RWPE2 (cell line): ENCODE measurements around the gene ISLR2.

Experiments used
- ATAC-seq: fragments of 200-7000 bp; cut with Tn5 transposase; 3 replicates; pipeline ENCODE4 v1.9.1; 2021; ENCODE audit warnings: low read depth
- DNase-seq: peaks from one replicate; pipeline ENCODE4 v3.0.0-alpha.2; 2020; ENCODE audit warnings: low spot score
- H3K27ac ChIP-seq: fragments of 450-650 bp; 2 replicates; pipeline ENCODE4 v1.5.1; 2017; ENCODE audit warnings: mild to moderate bottlenecking; ENCODE audit not compliant: poor library complexity, severe bottlenecking
- H3K27me3 ChIP-seq: fragments of 250-450 bp; sonication (Bioruptor Pico); 2 replicates; pipeline ENCODE4 v1.5.1; 2021; ENCODE audit warnings: mild to moderate bottlenecking, moderate library complexity; ENCODE audit not compliant: insufficient read depth, poor library complexity, severe bottlenecking
- H3K36me3 ChIP-seq: fragments of 250-450 bp; sonication (Bioruptor Pico); 2 replicates; pipeline ENCODE4 v1.5.1; 2020; ENCODE audit warnings: low read depth, mild to moderate bottlenecking, moderate library complexity
- H3K4me1 ChIP-seq: fragments of 250-450 bp; sonication (Bioruptor Pico); 2 replicates; pipeline ENCODE4 v1.5.1; 2021; ENCODE audit warnings: mild to moderate bottlenecking, moderate library complexity; ENCODE audit not compliant: insufficient read depth, poor library complexity, severe bottlenecking
- H3K4me3 ChIP-seq: fragments of 250-450 bp; sonication (Bioruptor Pico); 2 replicates; pipeline ENCODE4 v1.5.1; 2021; ENCODE audit warnings: mild to moderate bottlenecking, moderate library complexity; ENCODE audit not compliant: severe bottlenecking
- H3K9me3 ChIP-seq: fragments of 250-450 bp; sonication (Bioruptor Pico); 2 replicates; pipeline ENCODE4 v1.5.1; 2021; ENCODE audit warnings: mild to moderate bottlenecking, moderate library complexity; ENCODE audit not compliant: severe bottlenecking
- CTCF ChIP-seq: fragments of 450-650 bp; IDR thresholded peaks from one replicate; pipeline ENCODE4 v1.5.1; 2017; ENCODE audit warnings: mild to moderate bottlenecking, moderate library complexity; ENCODE audit not compliant: poor library complexity, severe bottlenecking

Gene ISLR2

DNA sequence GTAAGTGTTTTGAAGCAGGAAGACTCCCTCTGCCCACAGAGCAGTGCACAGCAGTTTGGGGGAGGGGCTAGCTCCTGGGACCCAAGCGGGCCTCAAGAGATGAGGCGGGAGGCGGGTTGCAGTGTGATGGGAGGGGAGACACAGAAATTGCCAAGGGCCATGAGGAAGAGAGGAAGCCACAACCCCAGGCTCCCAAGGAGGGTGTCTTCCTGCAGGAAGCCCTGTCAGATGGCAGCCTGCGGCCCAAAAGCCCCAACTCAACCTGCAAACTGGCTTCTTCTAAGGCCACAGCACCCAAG lies 7.3 kb upstream of the ISLR2 start:
- no peak for TF ChIP-seq CTCF
- Histone ChIP-seq H3K27ac (no peak overlapping the region), H3K4me1 (no peaks in the 10 kb centered on the region), H3K4me3 (no peak overlapping the region), H3K27me3 (peaks cover 57% of the 10 kb centered on the region), H3K36me3 (no peaks in the 10 kb centered on the region), H3K9me3 (no peaks in the 10 kb centered on the region)
- no peak for ATAC-seq
- no peak for DNase-seq

DNA sequence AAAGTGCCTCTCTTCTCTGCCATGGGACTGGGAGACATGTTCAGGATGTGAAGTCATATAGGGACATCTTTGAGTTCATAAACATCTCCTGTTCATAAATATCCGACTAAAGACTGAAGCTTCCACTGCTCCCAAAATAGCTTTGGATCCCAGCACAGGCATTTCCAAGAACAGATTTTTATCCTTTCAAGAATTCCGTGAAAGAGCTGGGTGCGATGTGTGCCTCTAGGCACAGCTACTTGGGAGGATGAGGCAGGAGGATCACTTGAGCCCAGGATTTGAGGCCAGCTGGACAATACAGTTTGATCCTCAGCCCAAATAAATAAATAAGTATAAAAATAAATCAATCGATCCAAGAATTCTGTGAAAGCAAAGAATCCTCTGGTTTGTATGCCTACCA lies 6.7 kb upstream of the ISLR2 start:
- TF ChIP-seq CTCF: no peak
- Histone ChIP-seq H3K27me3 (peaks cover 63% of the 10 kb centered on the region), H3K27ac (no peak overlapping the region), H3K9me3 (no peaks in the 10 kb centered on the region), H3K4me3 (no peak overlapping the region), H3K4me1 (no peaks in the 10 kb centered on the region), H3K36me3 (no peaks in the 10 kb centered on the region)
- ATAC-seq (no peak), DNase-seq (no peak)

DNA sequence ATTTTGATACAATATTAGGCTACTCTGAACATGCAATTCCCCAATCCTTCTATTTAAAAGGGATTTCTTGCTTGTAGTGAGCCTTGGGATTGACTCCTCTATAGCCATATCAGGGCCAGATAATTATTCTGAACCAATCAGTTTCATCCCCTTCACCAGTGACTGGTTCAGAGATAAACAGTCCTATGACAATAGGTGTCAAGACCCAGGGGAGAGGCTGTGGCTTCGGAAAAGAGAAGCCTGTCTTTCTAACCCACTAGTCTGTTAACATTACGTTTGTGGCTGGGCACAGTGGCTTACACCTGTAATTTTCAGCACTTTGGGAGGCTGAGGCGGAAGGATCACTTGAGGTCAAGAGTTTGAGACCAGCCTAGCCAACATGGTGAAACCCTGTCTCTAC lies 6.2 kb upstream of the ISLR2 start:
- Histone ChIP-seq H3K4me1 (no peaks in the 10 kb centered on the region), H3K9me3 (no peaks in the 10 kb centered on the region), H3K27ac (no peak overlapping the region), H3K36me3 (no peaks in the 10 kb centered on the region), H3K27me3 (peaks cover 69% of the 10 kb centered on the region), H3K4me3 (no peak overlapping the region)
- TF ChIP-seq CTCF: no peak
- ATAC-seq (no peak), DNase-seq (no peak)

DNA sequence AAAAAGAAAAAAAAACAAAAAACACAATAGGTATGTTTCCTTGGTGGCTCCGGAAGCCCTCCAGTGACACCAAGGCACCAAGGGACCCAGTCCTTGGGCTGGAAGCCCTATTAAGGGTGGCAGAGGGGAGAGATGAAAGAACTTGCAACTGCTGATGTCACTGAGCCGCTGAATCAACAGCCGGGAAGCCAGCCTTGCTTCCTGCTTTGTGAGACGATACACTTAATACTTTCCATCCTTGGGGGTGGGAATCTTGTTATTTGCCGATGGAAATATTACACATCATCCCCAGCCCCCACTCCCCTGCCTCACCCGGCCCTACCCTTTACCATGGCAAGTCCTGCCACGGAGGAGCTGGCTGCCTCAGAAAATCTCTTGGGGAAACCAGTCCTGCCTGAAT lies 5.6 kb upstream of the ISLR2 start:
- H3K4me1 ChIP-seq: no peaks in the 10 kb centered on the region
- peaks cover 74% of the 10 kb centered on the region for H3K27me3 ChIP-seq
- no peaks in the 10 kb centered on the region for H3K36me3 ChIP-seq
- no peak overlapping the region for H3K4me3 ChIP-seq
- no peak for TF ChIP-seq CTCF
- ATAC-seq (no peak), DNase-seq (no peak)
- no peaks in the 10 kb centered on the region for H3K9me3 ChIP-seq
- no peak overlapping the region for H3K27ac ChIP-seq

- peak; percentile 90 for DNase-seq
- peaks cover 94% of the 10 kb centered on the region for H3K27me3 ChIP-seq
- H3K9me3 ChIP-seq: no peaks in the 10 kb centered on the region
- no peaks in the 10 kb centered on the region for H3K36me3 ChIP-seq
- no peaks in the 10 kb centered on the region for H3K4me1 ChIP-seq
- H3K27ac ChIP-seq: no peak overlapping the region
- ATAC-seq: peak; percentile 88
- peak; percentile 100 for TF ChIP-seq CTCF
- peak overlapping the region; percentile 24 for H3K4me3 ChIP-seq
Measured at GRCh38 chr15:74127255-74127953, 3.0 kb upstream of the ISLR2 start.
